Posterior cingulate gyrus (tissue), 11 donors: ENCODE results near the gene PPP2R5D.
"Not testable (repeated sequence)": the region's sequence is repeated elsewhere in the genome, so short reads cannot be mapped to it uniquely, and the experiment has no call there.

Source experiments
- DNase-seq, 10 donors: peaks; one replicate each; pipeline versions ENCODE4 v3.0.0 to v3.0.0-alpha.2; 2020 to 2021; ENCODE audit warnings: mixed read lengths in 3 of 10
- intact Hi-C: fragments of 100-400 bp; cut with DNase I; formaldehyde crosslinking; loops from one replicate; pipeline ENCODE4 v1.15.1; 2023

Gene PPP2R5D

GRCh38 chr6:43016943-43017334 lies 32.6 kb downstream of the PPP2R5D start:
- DNase-seq, result peak in 2 of 10 donors; percentile 61 to 67
- intact Hi-C loops, result loop anchor here (10.0 kb wide), 1 partner anchor 158 kb away; the partner anchor contains the start of gene SRF

- intact Hi-C loops, result loop anchor here (10.0 kb wide), 1 partner anchor 156 kb away; the partner anchor contains the start of gene SRF
Observed at GRCh38 chr6:43019152-43019551, 34.8 kb downstream of the PPP2R5D start.

GRCh38 chr6:43020052-43020705 lies 35.8 kb downstream of the PPP2R5D start:
- DNase-seq, result peak in 1 of 10 donors; percentile 12
- intact Hi-C loops, result no loop called here

More at GRCh38 chr6:43019152-43019551, 34.8 kb downstream of the PPP2R5D start:
- DNase-seq, result no peak

- intact Hi-C loops, result no loop called here
- peak in 2 of 10 donors; percentile 16 to 54 for DNase-seq
Observed at GRCh38 chr6:43020847-43021246, 36.5 kb downstream of the PPP2R5D start.

GRCh38 chr6:43021270-43022047 lies 37.1 kb downstream of the PPP2R5D start, which contains the start of gene RRP36:
RRP36 (plus strand) TSS chr6:43021623; CDS start chr6:43021655, 32 bp downstream.
- DNase-seq, result peak; percentile 69 to 98 (median 84)
- intact Hi-C loops, result no loop called here

- DNase-seq, result no peak
- intact Hi-C loops, result no loop called here
Observed at GRCh38 chr6:43024436-43024835, 40.1 kb downstream of the PPP2R5D start.

- peak in 2 of 10 donors; percentile 24 to 57 for DNase-seq
- intact Hi-C loops, result no loop called here
Observed at GRCh38 chr6:43026365-43026764, 42.0 kb downstream of the PPP2R5D start.

GRCh38 chr6:43029120-43029519 lies 44.8 kb downstream of the PPP2R5D start:
- DNase-seq, result peak in 1 of 10 donors; percentile 28

GRCh38 chr6:43032326-43032725 lies 48.0 kb downstream of the PPP2R5D start:
- peak in 1 of 10 donors; percentile 9 for DNase-seq
- intact Hi-C loops, result no loop called here

More at GRCh38 chr6:43029120-43029519, 44.8 kb downstream of the PPP2R5D start:
- intact Hi-C loops, result no loop called here

GRCh38 chr6:43033496-43034189 lies 49.3 kb downstream of the PPP2R5D start:
- intact Hi-C loops, result no loop called here
- DNase-seq, result no peak

- intact Hi-C loops, result no loop called here
Observed at GRCh38 chr6:43034190-43034525, 49.8 kb downstream of the PPP2R5D start.

GRCh38 chr6:43035495-43036194 lies 51.3 kb downstream of the PPP2R5D start:
- intact Hi-C loops, result no loop called here

More at GRCh38 chr6:43034190-43034525, 49.8 kb downstream of the PPP2R5D start:
- DNase-seq, result peak in 2 of 10 donors; percentile 17 to 36

GRCh38 chr6:43036712-43037111 lies 52.3 kb downstream of the PPP2R5D start:
- peak in 1 of 10 donors; percentile 21 for DNase-seq
- intact Hi-C loops, result no loop called here

More at GRCh38 chr6:43035495-43036194, 51.3 kb downstream of the PPP2R5D start:
- DNase-seq, result peak in 2 of 10 donors; percentile 21 to 45

- intact Hi-C loops, result no loop called here
- DNase-seq, result no peak
Observed at GRCh38 chr6:43037197-43037596, 52.8 kb downstream of the PPP2R5D start.

GRCh38 chr6:43037706-43038105 lies 53.3 kb downstream of the PPP2R5D start:
- DNase-seq, result peak in 1 of 10 donors; percentile 41
- intact Hi-C loops, result no loop called here

GRCh38 chr6:43038727-43039126 lies 54.4 kb downstream of the PPP2R5D start:
- intact Hi-C loops, result no loop called here
- peak in 2 of 10 donors; percentile 52 to 57 for DNase-seq

- peak in 1 of 10 donors; percentile 50 for DNase-seq
- intact Hi-C loops, result no loop called here
Observed at GRCh38 chr6:43040542-43041257, 56.3 kb downstream of the PPP2R5D start.

- intact Hi-C loops, result not testable (repeated sequence)
- DNase-seq, result peak in 1 of 10 donors; percentile 5
Observed at GRCh38 chr6:43041475-43041874, 57.1 kb downstream of the PPP2R5D start.

- DNase-seq, result peak in 2 of 10 donors; percentile 52 to 68
- intact Hi-C loops, result no loop called here
Observed at GRCh38 chr6:43043310-43043709, 58.9 kb downstream of the PPP2R5D start.
